PC-3 (cell line): ENCODE measurements around the gene HASPIN. TPM values are rescaled to one million over a fixed set of nuclear protein-coding genes. Genes with fewer than 3 reads are reported as not detected.

Source experiments
- ATAC-seq: fragments of 200-7000 bp; cut with Tn5 transposase; 2 replicates; pipeline ENCODE4 v1.9.1; 2020; ENCODE audit warnings: mild to moderate bottlenecking, moderate library complexity
- BruUV-seq: library from RNA; stranded (reverse); fragments of 400-500 nt; replicated peaks from 2 replicates; lab custom pipeline; 2021; lab: Mats Ljungman, UMichigan
- CTCF ChIA-PET: fragments of 300-600 bp; sonication (Branson Sonifier 250); formaldehyde crosslinking; loops from one replicate; lab custom pipeline; 2022; ENCODE audit warnings: antibody characterized with exemption; lab: Charles Lee
- POLR2A ChIA-PET: fragments of 300-600 bp; sonication (Branson Sonifier 250); formaldehyde crosslinking; loops from one replicate; lab custom pipeline; 2022; ENCODE audit warnings: antibody characterized with exemption; ENCODE audit not compliant: unreplicated experiment; lab: Charles Lee
- DNase-seq: peaks from one replicate; pipeline ENCODE4 v3.0.0-alpha.2; 2015
- H2AFZ ChIP-seq: fragments of 300-600 bp; sonication (generic); 2 replicates; pipeline ENCODE4 v1.6.0; 2016; ENCODE audit warnings: antibody characterized with exemption, low read length
- H3F3A ChIP-seq: fragments of 300-600 bp; sonication (generic); one replicate; pipeline ENCODE4 v1.6.0; 2017; ENCODE audit warnings: antibody characterized with exemption, low read length, control low read depth, mild to moderate bottlenecking; ENCODE audit not compliant: unreplicated experiment
- H3K27ac ChIP-seq: fragments of 300-600 bp; sonication (generic); 2 replicates; pipeline ENCODE4 v1.5.1; 2016; ENCODE audit warnings: mild to moderate bottlenecking, low read length
- H3K27me3 ChIP-seq: fragments of 300-600 bp; sonication (generic); 2 replicates; pipeline ENCODE4 v1.6.1; 2016; ENCODE audit warnings: low read length, mixed read lengths
- H3K36me3 ChIP-seq: fragments of 300-600 bp; sonication (generic); 2 replicates; pipeline ENCODE4 v1.6.1; 2016; ENCODE audit warnings: low read depth, mixed run types, low read length, mixed read lengths
- H3K4me1 ChIP-seq: fragments of 300-600 bp; sonication (generic); 2 replicates; pipeline ENCODE4 v1.5.1; 2016; ENCODE audit warnings: low read length; ENCODE audit not compliant: insufficient read depth
- H3K4me2 ChIP-seq: fragments of 300-600 bp; sonication (generic); 2 replicates; pipeline ENCODE4 v1.6.0; 2016; ENCODE audit warnings: low read length
- H3K4me3 ChIP-seq: fragments of 300-600 bp; sonication (generic); 2 replicates; pipeline ENCODE4 v1.5.1; 2016; ENCODE audit warnings: mild to moderate bottlenecking, low read length, mixed read lengths
- H3K79me2 ChIP-seq: fragments of 300-600 bp; sonication (generic); 2 replicates; pipeline ENCODE4 v1.6.1; 2017; ENCODE audit warnings: low read length, mixed read lengths
- H3K9ac ChIP-seq: fragments of 300-600 bp; sonication (generic); 2 replicates; pipeline ENCODE4 v1.6.0; 2016; ENCODE audit warnings: mild to moderate bottlenecking, low read length
- H3K9me2 ChIP-seq: fragments of 300-600 bp; sonication (generic); replicated peaks from 2 replicates; pipeline ENCODE4 v1.6.1; 2016; ENCODE audit warnings: mixed run types, low read length, mixed read lengths
- H3K9me3 ChIP-seq: fragments of 300-600 bp; sonication (generic); 2 replicates; pipeline ENCODE4 v1.6.1; 2016; ENCODE audit warnings: low read length, mixed read lengths
- H4K20me1 ChIP-seq: fragments of 300-600 bp; sonication (generic); 2 replicates; pipeline ENCODE4 v1.6.1; 2016; ENCODE audit warnings: low read length, mixed read lengths
- CTCF ChIP-seq: fragments of 300-600 bp; sonication (generic); conservative IDR thresholded peaks from 2 replicates; pipeline ENCODE4 v1.5.1; 2017; ENCODE audit warnings: antibody characterized with exemption, low read depth, mild to moderate bottlenecking, low read length
- EZH2 ChIP-seq: fragments of 300-600 bp; sonication (generic); IDR thresholded peaks from one replicate; pipeline ENCODE4 v1.6.1; 2017; ENCODE audit warnings: antibody characterized with exemption, mild to moderate bottlenecking, low read length; ENCODE audit not compliant: unreplicated experiment
- EZH2phosphoT487 ChIP-seq: fragments of 300-600 bp; sonication (generic); IDR thresholded peaks from 2 replicates; pipeline ENCODE4 v1.6.1; 2018; ENCODE audit warnings: mild to moderate bottlenecking, antibody characterized with exemption, low read length, borderline replicate concordance
- intact Hi-C: fragments of 100-400 bp; cut with micrococcal nuclease; formaldehyde crosslinking; loops from 2 replicates; pipeline ENCODE4 v1.9.0; 2023
- total RNA-seq: library from RNA; depleted of rRNA; stranded (reverse); fragments of >200 nt; gene quantifications from 2 replicates; pipeline ENCODE4 v1.2.3, GENCODE V29; 2014

The HASPIN gene
- total RNA-seq, 1 experiment from 2014 or later: 10.6 TPM

GRCh38 chr17:3770466-3770865, 46.8 kb downstream of the HASPIN start:
- no peak for ATAC-seq
- H3K27me3 ChIP-seq: no peaks in the 10 kb centered on the region
- no peaks in the 10 kb centered on the region for H4K20me1 ChIP-seq
- intact Hi-C loops: no loop called here
- no peak for DNase-seq
- no peaks in the 10 kb centered on the region for H3K79me2 ChIP-seq
- H3K36me3 ChIP-seq: no peaks in the 10 kb centered on the region
- H3K4me2 ChIP-seq: no peak overlapping the region
- no peak overlapping the region for H3K4me3 ChIP-seq
- no peak for TF ChIP-seq EZH2
- TF ChIP-seq EZH2phosphoT487: no peak
- no peak for TF ChIP-seq CTCF
- H2AFZ ChIP-seq: no peak overlapping the region
- H3K27ac ChIP-seq: no peak overlapping the region
- H3K9ac ChIP-seq: no peak overlapping the region
- CTCF ChIA-PET: no interaction called here
- no peaks in the 10 kb centered on the region for H3K9me2 ChIP-seq
- POLR2A ChIA-PET: no interaction called here
- BruUV-seq: no TSS peak
- peaks cover 6% of the 10 kb centered on the region for H3K4me1 ChIP-seq
- no peaks in the 10 kb centered on the region for H3F3A ChIP-seq
- no peaks in the 10 kb centered on the region for H3K9me3 ChIP-seq

GRCh38 chr17:3771140-3771539, 47.4 kb downstream of the HASPIN start:
- Histone ChIP-seq H3K4me1 (peaks cover 6% of the 10 kb centered on the region), H2AFZ (no peak overlapping the region), H3K9me3 (no peaks in the 10 kb centered on the region), H3K27me3 (no peaks in the 10 kb centered on the region), H3K79me2 (no peaks in the 10 kb centered on the region), H3F3A (no peaks in the 10 kb centered on the region), H4K20me1 (no peaks in the 10 kb centered on the region), H3K36me3 (no peaks in the 10 kb centered on the region), H3K9ac (no peak overlapping the region), H3K9me2 (no peaks in the 10 kb centered on the region), H3K27ac (no peak overlapping the region), H3K4me3 (no peak overlapping the region), H3K4me2 (no peak overlapping the region)
- ChIA-PET CTCF (no interaction called here), POLR2A (no interaction called here)
- BruUV-seq: no TSS peak
- no peak for ATAC-seq
- TF ChIP-seq EZH2phosphoT487: no peak
- TF ChIP-seq EZH2: no peak
- TF ChIP-seq CTCF: no peak
- no peak for DNase-seq
- intact Hi-C loops: no loop called here

GRCh38 chr17:3772764-3773163, 49.1 kb downstream of the HASPIN start:
- H3K79me2 ChIP-seq: no peaks in the 10 kb centered on the region
- no peak overlapping the region for H3K4me2 ChIP-seq
- DNase-seq (no peak), ATAC-seq (no peak)
- H3K9ac ChIP-seq: no peak overlapping the region
- H2AFZ ChIP-seq: no peak overlapping the region
- no peaks in the 10 kb centered on the region for H3K27me3 ChIP-seq
- no peak overlapping the region for H3K27ac ChIP-seq
- no TSS peak for BruUV-seq
- intact Hi-C loops: no loop called here
- H3K9me2 ChIP-seq: no peaks in the 10 kb centered on the region
- no peaks in the 10 kb centered on the region for H4K20me1 ChIP-seq
- H3F3A ChIP-seq: no peaks in the 10 kb centered on the region
- ChIA-PET CTCF (interaction anchor here (1.0 kb wide), 1 partner anchor 35 kb away, joined by 5 read pairs; no protein-coding TSS in a partner anchor), POLR2A (no interaction called here)
- no peak overlapping the region for H3K4me3 ChIP-seq
- peaks cover 6% of the 10 kb centered on the region for H3K4me1 ChIP-seq
- no peak for TF ChIP-seq EZH2phosphoT487
- TF ChIP-seq EZH2: no peak
- no peak for TF ChIP-seq CTCF
- no peaks in the 10 kb centered on the region for H3K36me3 ChIP-seq
- H3K9me3 ChIP-seq: no peaks in the 10 kb centered on the region
